ENCODE results near the gene TMEM97. TPM values are rescaled to one million over a fixed set of nuclear protein-coding genes. Genes with fewer than 3 reads are reported as not detected.

Gene TMEM97
- total RNA-seq, 1 donor from 2014 or later = 170 TPM

DNA sequence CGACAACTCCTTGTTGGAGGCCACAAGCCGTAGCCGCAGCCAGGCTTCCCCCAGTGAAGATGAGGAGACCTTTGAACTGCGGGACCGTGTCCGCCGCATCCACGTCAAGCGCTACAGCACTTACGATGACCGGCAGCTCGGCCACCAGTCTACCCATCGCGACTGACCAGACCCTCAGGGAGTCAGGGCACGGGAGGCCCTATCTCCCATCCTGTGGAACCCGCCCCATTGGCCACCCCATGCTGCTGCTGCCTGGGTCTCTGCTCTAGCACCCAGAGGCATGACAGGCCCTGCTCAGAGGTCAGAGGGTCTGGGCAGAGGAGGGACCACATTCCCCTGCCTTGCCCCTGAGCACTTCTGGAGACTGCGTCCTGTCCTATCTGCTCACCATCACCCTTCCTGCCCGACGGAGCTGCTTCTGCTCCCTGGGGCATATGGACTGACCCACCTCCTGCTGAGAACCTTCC is 25.5 kb downstream of the TMEM97 start:
- Mint-ChIP-seq H3K27me3 (ENCODE audit: unreplicated experiment) (peaks cover 1% of the 10 kb centered on the region), H3K36me3 (ENCODE audit: unreplicated experiment) (no peaks in the 10 kb centered on the region), H3K4me3 (ENCODE audit: unreplicated experiment) (no peak overlapping the region), H3K9me3 (ENCODE audit: unreplicated experiment) (no peaks in the 10 kb centered on the region), H3K27ac (ENCODE audit: unreplicated experiment) (no peak overlapping the region), H3K4me1 (ENCODE audit: low read depth, unreplicated experiment) (no peaks in the 10 kb centered on the region)
- DNase-seq = no peak
- TF ChIP-seq, protein P1, sequence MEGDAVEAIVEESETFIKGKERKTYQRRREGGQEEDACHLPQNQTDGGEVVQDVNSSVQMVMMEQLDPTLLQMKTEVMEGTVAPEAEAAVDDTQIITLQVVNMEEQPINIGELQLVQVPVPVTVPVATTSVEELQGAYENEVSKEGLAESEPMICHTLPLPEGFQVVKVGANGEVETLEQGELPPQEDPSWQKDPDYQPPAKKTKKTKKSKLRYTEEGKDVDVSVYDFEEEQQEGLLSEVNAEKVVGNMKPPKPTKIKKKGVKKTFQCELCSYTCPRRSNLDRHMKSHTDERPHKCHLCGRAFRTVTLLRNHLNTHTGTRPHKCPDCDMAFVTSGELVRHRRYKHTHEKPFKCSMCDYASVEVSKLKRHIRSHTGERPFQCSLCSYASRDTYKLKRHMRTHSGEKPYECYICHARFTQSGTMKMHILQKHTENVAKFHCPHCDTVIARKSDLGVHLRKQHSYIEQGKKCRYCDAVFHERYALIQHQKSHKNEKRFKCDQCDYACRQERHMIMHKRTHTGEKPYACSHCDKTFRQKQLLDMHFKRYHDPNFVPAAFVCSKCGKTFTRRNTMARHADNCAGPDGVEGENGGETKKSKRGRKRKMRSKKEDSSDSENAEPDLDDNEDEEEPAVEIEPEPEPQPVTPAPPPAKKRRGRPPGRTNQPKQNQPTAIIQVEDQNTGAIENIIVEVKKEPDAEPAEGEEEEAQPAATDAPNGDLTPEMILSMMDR (IDR thresholded peaks at IDR 0.05; ENCODE audit: partially characterized antibody, unreplicated experiment) = no peak

DNA sequence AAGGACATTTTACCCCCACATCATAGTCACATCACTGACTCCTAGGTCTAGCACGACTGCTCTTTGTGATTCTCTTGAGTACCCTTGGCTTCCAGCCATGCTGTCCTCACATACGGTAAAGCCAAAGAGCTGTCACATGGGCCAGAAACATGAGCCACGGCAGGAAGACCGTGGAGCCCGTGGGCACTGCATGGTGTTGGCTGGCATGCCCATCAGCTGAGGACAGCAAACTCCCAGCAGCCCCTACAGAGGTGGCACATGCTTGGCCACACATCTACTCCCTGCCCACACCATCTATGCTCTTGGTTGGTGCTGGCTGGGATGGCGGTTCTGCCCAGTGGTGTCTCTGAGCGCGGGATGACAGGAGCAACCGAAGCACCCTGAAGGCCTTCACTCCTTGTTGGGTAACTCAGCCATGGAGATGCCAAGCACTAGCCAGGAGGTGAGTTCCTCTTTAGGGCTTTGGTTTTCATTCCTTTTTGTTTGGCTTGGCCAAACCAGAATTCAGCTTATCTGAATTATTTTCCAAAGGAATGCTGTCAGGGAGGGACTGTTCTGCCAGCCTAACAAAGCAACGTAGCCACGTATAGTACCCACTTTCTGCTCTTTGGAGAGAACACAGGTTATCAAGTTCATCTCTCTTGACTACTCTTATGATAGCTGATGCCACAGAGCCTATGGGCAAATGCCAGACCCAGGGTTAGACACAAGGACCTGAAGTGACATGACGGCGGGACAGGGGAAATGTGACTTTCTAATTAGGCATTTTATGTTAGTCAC is 26.6 kb downstream of the TMEM97 start:
- H3K27ac Mint-ChIP-seq (ENCODE audit: unreplicated experiment) = peak overlapping the region; percentile 5
- TF ChIP-seq, protein P1 (IDR thresholded peaks at IDR 0.05; ENCODE audit: partially characterized antibody, unreplicated experiment) = no peak
- H3K9me3 Mint-ChIP-seq (ENCODE audit: unreplicated experiment) = no peaks in the 10 kb centered on the region
- no peaks in the 10 kb centered on the region for H3K36me3 Mint-ChIP-seq (ENCODE audit: unreplicated experiment)
- no peaks in the 10 kb centered on the region for H3K4me1 Mint-ChIP-seq (ENCODE audit: low read depth, unreplicated experiment)
- no peak for DNase-seq
- H3K27me3 Mint-ChIP-seq (ENCODE audit: unreplicated experiment) = peaks cover 1% of the 10 kb centered on the region
- no peak overlapping the region for H3K4me3 Mint-ChIP-seq (ENCODE audit: unreplicated experiment)

DNA sequence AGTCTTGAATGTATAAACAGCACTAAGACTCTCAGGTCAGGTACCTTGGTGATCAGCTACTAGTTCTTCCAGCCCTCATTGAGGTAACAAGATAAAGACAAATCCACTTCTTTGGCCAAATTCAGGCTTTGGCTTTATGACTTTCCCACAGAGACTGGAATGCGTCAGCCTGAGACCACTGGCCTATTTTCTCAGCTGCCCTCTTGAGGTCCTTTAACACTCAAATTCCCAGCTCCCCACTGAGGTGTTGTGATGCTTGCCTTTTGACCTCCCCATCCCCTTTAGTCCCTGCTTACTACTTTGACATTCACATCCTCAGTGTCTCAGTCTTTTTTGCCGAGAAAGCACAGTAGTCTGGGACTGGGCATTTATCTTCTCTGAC is 27.2 kb downstream of the TMEM97 start:
- Mint-ChIP-seq H3K27me3 (ENCODE audit: unreplicated experiment) (peaks cover 1% of the 10 kb centered on the region), H3K4me3 (ENCODE audit: unreplicated experiment) (peak overlapping the region; percentile 7), H3K9me3 (ENCODE audit: unreplicated experiment) (no peaks in the 10 kb centered on the region), H3K4me1 (ENCODE audit: low read depth, unreplicated experiment) (no peaks in the 10 kb centered on the region), H3K27ac (ENCODE audit: unreplicated experiment) (peak overlapping the region; percentile 5), H3K36me3 (ENCODE audit: unreplicated experiment) (no peaks in the 10 kb centered on the region)
- TF ChIP-seq, protein P1 (IDR thresholded peaks at IDR 0.05; ENCODE audit: partially characterized antibody, unreplicated experiment) = no peak
- no peak for DNase-seq

DNA sequence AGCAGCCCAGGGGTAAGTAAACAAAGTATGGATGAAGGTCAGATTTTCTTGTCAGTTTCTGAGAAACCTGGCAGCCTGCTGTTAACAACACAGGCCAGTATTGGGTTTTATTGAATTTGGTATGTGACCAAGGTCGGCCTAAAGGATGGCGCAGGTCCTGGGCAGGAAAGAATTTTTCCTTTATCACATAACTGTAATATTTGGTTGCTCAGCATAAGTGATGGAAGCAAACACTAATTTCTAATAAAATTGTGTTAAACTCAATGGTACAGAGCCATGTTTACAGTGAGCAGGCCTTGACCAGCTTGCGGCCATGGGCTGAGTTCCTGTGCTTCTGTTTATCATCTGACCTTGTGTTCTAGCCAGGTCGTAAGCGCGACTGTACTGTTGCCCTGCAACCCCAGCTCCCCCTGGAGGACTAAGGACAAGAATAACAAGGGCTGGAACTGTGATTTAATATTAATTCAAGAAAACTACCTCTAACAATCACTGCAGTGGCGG is 27.8 kb downstream of the TMEM97 start:
- Mint-ChIP-seq H3K4me3 (ENCODE audit: unreplicated experiment) (peak overlapping the region; percentile 7), H3K27me3 (ENCODE audit: unreplicated experiment) (peaks cover 1% of the 10 kb centered on the region), H3K4me1 (ENCODE audit: low read depth, unreplicated experiment) (no peaks in the 10 kb centered on the region), H3K27ac (ENCODE audit: unreplicated experiment) (no peak overlapping the region), H3K9me3 (ENCODE audit: unreplicated experiment) (no peaks in the 10 kb centered on the region), H3K36me3 (ENCODE audit: unreplicated experiment) (no peaks in the 10 kb centered on the region)
- TF ChIP-seq, protein P1 (IDR thresholded peaks at IDR 0.05; ENCODE audit: partially characterized antibody, unreplicated experiment) = no peak
- no peak for DNase-seq

DNA sequence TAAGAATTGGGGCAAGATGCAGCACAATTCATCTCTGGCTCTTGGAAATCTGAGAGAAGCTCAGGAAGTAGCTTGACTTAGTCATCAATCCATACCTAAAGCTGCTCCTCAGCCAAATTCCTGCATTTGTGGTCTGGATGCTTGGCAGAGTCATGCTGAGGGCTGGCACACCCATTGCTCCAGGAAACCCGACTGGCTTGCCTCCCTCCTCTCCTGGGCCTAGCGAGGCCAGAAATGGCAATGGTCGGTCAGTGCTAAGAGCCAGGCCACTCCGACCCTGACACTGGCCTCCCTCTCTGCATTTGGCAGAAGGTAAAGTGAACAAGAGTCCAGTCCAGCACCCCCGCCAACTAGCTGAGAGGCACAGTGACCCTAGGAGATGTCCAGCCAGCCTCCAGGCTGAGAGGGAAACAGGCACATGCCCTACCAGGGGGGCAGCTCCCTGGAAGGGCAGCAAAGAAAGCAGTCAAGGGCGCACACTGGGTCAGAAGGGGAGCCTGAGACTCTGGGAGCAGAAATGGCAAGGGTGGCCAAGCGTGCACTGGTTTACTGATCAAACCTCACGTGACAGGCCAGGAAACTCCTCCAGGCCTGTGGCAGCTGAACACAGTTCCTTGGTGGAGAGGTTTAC is 28.4 kb downstream of the TMEM97 start:
- Mint-ChIP-seq H3K4me3 (ENCODE audit: unreplicated experiment) (no peak overlapping the region), H3K27ac (ENCODE audit: unreplicated experiment) (no peak overlapping the region), H3K27me3 (ENCODE audit: unreplicated experiment) (peaks cover 1% of the 10 kb centered on the region), H3K36me3 (ENCODE audit: unreplicated experiment) (no peaks in the 10 kb centered on the region), H3K4me1 (ENCODE audit: low read depth, unreplicated experiment) (no peaks in the 10 kb centered on the region), H3K9me3 (ENCODE audit: unreplicated experiment) (no peaks in the 10 kb centered on the region)
- TF ChIP-seq, protein P1 (IDR thresholded peaks at IDR 0.05; ENCODE audit: partially characterized antibody, unreplicated experiment) = no peak
- no peak for DNase-seq

Data from glutamatergic neuron (in vitro differentiated cells).